GM10266 (cell line): ENCODE results near the gene DEPDC5.
"Not testable (repeated sequence)": the region's sequence is repeated elsewhere in the genome, so short reads cannot be mapped to it uniquely, and the experiment has no call there.

Experiments used
- DNase-seq: peaks from one replicate; pipeline ENCODE4 v3.0.0; 2012; ENCODE audit errors: extremely low spot score
- TF ChIP-seq, protein P1 (sequence below): IDR thresholded peaks from 2 replicates; pipeline ENCODE4 v1.5.1; 2012; ENCODE audit warnings: mild to moderate bottlenecking, low read depth; ENCODE audit not compliant: control insufficient read depth, insufficient read depth; ENCODE audit errors: missing control alignments

The DEPDC5 gene

DNA sequence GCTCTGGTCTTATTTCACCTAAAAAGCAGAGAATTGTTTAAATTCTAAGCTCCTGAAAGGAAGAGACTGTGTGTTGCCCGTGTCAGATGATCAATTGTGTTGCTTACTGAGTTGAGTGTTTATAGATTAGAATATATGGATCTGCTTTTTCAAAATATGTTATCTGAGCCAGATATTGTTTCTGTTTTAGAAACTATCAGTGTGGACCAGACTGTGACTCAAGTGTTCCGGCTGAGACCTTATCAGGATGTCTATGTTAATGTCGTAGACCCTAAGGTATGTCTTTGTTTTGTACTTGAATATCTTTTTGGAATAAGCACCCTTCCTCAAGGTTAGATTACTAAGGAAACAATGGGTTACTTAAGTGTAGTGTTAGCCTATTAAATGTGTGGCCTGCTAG, 11.0 kb downstream of the DEPDC5 start:
- no peak for DNase-seq
- TF ChIP-seq, protein P1, sequence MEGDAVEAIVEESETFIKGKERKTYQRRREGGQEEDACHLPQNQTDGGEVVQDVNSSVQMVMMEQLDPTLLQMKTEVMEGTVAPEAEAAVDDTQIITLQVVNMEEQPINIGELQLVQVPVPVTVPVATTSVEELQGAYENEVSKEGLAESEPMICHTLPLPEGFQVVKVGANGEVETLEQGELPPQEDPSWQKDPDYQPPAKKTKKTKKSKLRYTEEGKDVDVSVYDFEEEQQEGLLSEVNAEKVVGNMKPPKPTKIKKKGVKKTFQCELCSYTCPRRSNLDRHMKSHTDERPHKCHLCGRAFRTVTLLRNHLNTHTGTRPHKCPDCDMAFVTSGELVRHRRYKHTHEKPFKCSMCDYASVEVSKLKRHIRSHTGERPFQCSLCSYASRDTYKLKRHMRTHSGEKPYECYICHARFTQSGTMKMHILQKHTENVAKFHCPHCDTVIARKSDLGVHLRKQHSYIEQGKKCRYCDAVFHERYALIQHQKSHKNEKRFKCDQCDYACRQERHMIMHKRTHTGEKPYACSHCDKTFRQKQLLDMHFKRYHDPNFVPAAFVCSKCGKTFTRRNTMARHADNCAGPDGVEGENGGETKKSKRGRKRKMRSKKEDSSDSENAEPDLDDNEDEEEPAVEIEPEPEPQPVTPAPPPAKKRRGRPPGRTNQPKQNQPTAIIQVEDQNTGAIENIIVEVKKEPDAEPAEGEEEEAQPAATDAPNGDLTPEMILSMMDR: no peak

DNA sequence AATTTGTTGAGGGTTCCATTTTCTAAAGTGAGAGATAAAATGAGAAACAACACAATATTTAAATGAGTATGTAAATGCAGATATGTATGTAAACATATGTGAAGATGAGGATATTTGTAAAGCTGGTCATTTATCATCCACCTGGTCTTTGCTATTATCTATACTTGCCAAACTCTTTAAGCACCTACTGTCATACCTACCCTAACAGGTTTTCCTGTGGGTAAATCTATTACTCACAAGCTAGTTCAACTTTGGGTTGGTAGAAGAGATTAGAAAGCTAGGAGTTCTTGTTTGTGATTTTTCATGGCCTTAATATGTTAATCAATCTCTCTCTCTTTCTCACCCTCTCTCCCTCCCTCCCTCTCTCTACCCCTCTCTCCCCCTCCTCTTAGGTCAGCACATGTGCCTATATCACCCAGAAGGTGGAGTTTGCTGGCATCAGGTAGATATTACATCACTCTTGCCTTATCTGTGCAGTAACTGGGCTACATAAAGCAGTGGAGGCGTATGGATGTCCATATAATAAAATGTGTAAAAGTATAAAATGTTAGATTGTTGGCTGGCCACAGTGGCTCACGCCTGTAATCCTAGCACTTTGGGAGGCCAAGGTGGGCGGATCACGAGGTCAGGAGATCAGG, 14.7 kb downstream of the DEPDC5 start:
- no peak for DNase-seq
- TF ChIP-seq, protein P1: no peak

DNA sequence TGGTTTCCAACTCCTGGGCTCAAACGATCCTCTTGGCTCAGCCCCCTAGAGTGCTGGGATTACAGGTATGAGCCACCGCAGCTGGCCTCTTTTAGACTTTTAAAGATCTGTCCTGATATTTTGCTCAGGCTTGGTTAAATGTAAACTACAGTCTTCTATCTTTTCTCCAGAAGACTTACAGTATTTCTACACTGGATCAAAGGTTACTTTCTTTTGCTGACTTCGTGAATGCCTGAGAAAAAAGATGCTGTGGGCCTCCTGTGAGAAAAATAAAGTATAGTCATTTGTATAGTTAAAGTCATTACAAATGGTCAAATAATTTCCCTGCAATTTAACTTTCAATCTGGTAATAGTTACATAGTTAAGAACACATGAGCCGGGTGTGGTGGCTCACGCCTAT, 19.6 kb downstream of the DEPDC5 start:
- DNase-seq: no peak
- TF ChIP-seq, protein P1: no peak

DNA sequence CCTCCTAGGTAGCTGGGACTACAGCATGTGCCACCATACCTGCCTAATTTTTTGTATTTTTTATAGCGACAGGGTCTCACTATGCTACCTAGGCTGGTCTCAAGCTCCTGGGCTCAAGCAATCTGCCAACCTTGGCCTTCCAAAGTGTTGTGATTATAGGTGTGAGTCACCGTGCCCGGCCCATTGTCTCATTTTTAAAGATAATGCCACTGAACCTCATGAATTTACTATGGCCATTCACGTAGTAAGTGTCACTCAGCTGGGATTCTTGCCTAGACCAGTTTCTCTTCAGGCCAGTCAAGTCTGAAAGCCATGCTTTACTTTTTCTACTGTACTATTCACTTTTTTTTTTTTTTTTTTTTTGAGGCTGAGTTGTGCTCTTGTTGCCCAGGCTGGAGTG, 22.4 kb downstream of the DEPDC5 start:
- no peak for DNase-seq
- TF ChIP-seq, protein P1: no peak

DNA sequence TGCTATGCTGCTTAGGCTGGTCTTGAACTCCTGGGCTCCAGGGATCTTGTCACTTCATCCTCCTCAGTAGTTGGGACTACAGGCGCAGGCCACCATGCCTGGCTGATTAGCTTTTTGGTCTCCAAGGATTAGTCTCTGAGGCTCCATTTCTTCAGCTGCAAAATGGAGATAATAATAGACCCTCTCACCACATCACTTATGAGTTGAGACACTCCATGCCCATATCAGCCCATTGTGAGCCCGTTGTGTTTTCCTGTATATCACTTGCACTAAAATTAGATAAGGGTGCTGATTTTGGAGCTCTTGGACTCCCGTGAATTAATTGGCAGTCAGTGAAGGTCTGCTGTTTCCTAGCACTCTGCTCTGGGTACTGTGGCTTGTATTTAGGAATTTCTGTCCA, 36.0 kb downstream of the DEPDC5 start:
- DNase-seq: no peak

DNA sequence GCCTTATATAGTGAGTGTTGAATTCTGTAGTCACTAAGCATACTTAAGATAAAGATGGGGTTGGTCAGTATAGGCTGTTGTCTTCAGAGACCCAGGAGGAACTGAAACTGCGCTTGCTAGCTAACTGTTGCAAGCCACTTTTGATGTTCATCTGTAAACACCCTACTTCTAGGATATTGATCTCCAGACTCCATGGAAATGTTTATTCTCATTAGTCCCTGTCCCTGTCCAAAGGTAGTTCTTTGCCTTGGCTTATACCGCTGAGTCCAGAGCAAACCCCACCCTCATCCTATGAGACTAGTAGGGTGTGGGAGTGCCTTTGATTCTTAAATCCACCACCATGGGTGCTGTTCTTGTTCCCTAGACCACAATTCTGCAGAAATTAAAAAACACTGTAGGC, 36.4 kb downstream of the DEPDC5 start:
- DNase-seq: peak; percentile 46
- TF ChIP-seq, protein P1: no peak

More for the DNA sequence above, 36.0 kb downstream of the DEPDC5 start:
- TF ChIP-seq, protein P1: no peak

DNA sequence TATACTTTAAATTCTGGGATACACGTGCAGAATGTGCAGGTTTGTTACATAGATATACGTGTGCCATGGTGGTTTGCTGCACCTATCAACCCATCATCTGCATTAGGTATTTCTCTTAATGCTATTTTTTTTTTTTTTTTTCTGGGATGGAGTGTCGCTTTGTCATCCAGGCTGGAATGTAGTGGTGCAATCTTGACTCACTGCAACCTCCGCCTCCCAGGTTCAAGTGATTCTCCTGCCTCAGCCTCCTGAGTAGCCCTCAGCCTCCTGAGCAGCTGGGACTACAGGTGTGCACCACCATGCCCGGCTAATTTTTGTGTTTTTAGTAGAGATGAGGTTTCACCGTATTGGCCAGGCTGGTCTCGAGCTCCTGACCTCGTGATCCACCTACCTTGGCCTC, 45.5 kb downstream of the DEPDC5 start:
- not testable (repeated sequence) for DNase-seq

DNA sequence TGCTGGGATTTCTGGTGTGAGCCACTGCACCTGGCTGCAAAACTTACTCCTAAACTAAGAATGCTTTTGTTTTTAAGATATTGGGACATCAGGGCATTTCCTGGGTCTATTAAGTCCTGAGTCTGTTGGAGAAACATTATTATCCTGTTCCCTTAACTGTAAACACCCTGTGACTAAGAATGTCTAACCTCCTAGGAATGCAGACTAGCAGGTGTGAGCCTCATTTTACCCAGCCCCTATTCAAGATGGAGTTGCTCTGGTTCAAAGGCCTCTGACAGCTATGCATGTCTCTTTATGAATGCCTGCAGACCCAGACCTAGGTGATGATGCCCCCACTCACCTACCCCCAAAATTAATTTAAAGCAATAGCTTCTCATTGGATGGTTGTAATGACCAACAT, 46.2 kb downstream of the DEPDC5 start:
- TF ChIP-seq, protein P1: no peak
- no peak for DNase-seq

DNA sequence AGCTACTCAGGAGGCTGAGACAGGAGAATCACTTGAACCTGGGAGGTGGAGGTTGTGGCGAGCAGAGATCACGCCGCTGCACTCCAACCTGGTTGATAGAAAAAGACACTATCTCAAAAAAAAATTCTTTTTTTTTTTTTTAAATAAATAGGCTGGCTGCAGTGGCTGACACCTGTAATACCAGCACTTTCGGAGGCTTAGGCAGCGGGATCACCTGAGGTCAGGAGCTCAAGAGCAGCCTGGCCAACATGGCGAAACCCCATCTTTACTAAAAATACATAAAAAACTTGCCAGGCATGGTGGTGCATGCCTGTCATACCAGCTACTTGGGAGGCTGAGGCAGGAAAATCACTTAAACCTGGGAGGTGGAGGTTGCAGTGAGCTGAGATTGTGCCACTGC, 47.0 kb downstream of the DEPDC5 start:
- not testable (repeated sequence) for DNase-seq
